Stimulated activated CD4-positive, alpha-beta T cell treated with anti-CD3 and anti-CD28 coated beads, Interleukin-2, amount 100 ng/mL, for 24 hours (primary cell): ENCODE data around the gene MACROD1.
A peak's percentile ranks its signal among the peaks of the same experiment; 100 is the strongest.
"Not testable (repeated sequence)": the region's sequence is repeated elsewhere in the genome, so short reads cannot be mapped to it uniquely, and the experiment has no call there.

ENCODE experiments used
- DNase-seq, 2 donors: peaks; one replicate each; pipeline ENCODE4 v3.0.0-alpha.2; 2020

MACROD1 gene

GRCh38 chr11:64185175-64185692, 19.3 kb upstream of the MACROD1 start:
- DNase-seq, result no peak

DNA sequence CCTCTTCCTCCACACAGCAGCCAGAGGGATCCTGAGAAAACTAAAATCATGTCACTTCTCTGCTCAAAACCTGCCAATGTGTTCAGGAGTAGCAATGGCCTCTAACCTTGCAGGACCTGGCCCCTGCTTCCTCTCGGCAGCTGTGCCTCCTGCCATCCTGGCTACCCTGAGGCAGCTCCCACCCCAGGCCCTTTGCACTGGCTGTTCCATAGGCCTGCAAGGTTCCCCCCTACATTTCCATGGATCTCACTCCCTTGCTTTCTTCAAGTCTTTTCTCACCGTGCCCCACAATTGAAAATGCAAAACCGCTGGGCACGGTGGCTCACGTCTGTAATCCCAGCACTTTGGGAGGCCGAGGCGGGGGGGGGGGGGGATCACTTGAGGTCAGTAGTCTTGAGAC, 18.0 kb upstream of the MACROD1 start:
- DNase-seq, result no peak

DNA sequence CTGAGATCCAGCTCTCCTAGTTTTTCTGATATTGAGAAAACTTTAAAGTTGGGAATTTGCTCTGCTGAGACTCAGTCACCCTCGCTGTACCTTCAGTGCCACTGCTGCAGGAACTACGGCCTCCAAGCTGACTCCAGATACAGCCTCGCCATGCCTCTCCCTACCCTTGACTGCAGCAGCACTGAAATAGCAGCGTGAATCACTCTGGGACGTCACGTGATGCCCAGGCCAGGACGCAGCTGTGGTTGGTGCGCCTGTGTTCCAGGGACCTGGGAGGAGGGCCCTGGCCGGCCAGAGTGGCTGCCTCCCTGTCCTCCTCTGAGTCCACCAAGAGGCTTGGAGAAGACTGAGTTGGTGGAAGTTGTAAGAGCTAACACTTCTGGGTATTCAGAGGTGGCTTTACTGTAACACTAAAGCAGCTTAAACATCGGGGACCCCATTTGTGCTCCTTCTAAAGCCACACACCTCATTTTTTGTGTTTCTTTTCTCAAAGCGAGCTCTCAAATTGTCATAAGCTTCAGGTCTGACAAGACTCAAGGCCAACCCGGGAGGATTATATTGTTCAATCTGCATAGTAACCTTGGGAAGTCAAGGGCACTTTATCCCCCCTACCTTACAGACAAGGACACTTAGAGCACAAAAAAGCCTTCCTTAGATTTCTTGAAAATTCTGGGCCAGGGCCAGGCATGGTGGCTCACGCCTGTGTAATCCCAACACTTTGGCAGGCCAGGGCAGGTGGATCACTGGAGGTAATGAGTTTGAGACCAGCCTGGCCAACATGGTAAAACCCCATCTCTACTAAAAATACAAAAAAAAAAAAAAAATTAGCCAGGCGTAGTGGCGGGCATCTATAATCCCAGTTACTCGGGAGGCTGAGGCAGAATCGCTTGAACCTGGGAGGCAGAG, 15.8 kb upstream of the MACROD1 start:
- DNase-seq, result peak; percentile 49 to 60

DNA sequence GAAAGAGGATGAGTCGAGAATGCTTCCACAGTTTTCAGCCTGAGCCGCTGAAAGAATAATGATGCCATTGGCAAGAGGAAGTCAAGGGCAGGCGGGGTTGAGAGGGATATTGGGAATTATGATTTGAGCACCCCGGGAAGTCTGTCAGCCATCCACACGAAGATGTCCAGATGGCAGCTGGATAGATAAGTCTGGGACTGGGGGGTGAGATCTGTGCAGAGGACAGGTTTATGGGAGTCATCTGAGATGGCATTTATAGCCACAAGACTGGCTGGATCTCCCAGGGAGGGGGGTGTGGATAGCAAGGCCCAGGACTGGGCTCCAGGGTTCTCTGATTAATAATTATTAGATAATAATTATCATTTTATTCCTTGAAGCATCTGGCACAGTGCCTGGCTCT, 15.0 kb upstream of the MACROD1 start:
- no peak for DNase-seq

DNA sequence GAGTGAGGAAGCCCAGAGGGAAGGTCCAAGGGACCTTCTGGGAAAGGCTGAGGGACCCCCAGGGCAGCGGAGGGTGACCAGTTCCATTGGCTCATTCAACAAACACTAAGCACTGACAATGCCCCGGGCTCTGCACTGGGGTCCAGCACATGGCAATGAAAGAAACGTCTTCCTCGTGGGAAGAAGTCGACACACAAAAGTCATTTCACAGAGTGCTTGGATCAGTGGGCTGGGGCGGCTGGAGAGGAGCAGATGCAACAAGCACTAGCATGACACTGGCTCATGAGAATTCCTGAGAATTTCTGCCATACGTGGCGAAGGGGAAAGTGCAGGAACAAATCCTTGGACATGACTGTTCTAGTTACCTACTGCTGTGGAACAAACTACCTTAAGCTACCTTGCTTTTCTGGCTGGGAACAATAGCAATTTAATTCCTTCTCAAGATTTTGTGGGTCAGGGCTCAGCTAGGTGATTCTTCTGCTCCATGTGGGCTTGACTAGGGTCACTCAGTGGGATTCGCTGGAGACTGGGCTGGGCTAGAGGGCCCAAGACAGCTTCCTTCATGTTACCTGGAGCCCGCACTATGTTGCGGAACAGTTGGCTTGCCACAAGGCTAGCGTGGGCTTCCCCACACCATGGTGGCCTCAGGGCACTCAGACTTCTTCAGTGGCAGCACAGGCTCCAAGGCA, 13.2 kb upstream of the MACROD1 start:
- no peak for DNase-seq

DNA sequence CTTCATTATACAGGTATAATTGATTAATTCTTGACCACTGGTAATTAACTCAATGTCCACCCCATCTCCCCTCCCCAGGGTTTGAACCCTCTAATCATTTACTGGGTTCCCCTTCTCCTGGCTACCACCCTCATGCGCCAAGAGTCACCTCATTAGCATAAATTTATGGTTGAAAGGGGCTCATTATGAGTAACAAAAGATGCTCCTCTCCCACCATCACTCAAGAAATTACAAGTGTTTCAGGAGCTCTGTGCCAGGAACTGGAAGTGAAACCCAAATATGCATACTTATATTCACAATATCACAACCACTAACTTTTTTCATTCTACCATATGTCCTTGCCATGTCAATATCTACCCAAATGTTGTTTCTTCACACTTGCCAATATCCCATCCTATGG, 12.3 kb upstream of the MACROD1 start:
- DNase-seq, result no peak

DNA sequence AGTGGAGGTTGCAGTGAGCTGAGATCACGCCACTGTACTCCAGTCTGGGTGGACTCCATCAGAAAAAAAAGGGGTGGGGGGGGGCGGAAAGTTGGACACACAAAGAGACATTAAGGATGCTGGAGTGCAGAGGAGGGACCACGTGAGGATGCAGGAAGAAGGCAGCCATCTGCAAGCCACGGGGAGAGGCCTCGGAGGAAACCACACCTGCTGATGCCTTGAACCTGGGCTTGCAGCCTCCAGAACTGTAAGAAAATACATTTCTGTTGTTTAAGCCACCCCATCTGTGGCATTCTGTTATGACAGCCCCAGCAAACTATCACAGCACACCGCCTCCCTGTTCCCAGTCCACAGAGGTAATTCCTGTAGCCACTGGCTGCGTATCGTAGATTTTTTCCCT, 10.8 kb upstream of the MACROD1 start:
- DNase-seq, result no peak

- DNase-seq, result no peak
Observed at GRCh38 chr11:64173616-64174355, 7.9 kb upstream of the MACROD1 start.

DNA sequence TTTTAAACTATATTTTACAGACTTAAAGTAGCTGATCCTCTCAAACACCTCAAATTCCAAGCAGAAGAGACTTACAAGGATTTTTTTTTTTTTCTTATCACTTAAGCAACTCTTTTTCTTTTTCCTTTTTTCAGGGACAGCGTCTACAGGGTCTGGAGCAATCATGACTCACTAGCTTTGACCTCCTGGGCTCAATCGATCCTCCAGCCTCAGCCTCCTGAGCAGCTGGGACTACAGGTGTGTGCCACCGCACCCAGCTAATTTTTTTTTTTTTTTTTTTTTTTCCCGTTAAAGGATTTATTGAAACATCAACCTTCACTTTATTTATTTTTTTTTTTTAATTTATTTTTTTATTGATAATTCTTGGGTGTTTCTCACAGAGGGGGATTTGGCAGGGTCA, 4.5 kb upstream of the MACROD1 start:
- DNase-seq, result no peak

GRCh38 chr11:64165481-64165841, 452 bp downstream of the MACROD1 start:
- peak in 1 of 2 donors; percentile 38 for DNase-seq

DNA sequence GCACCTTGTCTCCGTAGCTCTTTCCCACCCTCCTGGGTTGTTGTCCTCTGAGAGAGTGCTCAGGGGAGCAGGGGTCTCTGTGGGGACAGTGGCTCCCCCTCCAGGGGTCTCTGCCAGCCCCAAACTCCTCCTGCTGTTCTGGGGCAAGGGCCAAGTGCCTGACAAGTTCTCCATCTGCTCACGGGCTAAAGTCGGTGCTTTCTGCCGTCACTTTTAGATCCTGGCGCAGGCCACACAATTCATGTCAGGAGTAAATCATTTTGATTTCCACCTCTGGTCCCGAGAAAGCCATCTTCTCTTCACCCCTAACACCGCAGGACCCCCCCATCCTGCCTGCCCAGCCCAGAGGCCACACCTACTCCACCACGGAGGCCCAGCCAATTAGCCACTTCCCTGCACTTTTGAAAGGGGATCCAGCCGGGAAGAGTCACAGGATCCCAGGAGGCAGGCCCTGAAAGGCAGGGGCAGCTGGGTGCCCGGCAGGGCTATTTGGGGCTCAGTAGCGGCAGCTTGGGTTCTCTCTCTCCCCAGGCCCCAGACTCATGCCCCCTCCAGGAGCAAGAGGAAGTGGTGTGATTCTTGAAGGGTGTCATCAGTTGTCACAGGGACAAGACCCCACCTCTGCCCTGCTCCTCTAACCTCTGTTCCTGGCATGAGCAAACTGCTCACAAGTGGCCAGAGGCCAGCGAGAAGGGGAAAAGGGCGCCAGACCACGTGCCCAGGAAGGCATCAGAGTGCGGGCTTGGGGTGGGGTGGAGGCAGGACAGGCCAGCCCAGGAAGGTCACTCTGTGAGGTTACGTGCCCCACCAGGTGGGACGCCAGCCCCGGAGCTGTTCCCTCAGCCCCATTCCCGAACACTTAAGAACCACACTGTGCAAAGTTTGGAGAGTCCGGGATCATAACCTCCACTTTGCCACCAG, 1.3 kb downstream of the MACROD1 start:
- no peak for DNase-seq

GRCh38 chr11:64163951-64164350, 2.0 kb downstream of the MACROD1 start:
- no peak for DNase-seq

GRCh38 chr11:64162769-64163168, 3.1 kb downstream of the MACROD1 start:
- not testable (repeated sequence) for DNase-seq

- DNase-seq, result no peak
Observed at GRCh38 chr11:64161037-64161436, 4.9 kb downstream of the MACROD1 start.

GRCh38 chr11:64157631-64158394, 8.1 kb downstream of the MACROD1 start:
- DNase-seq, result no peak

- no peak for DNase-seq
Observed at GRCh38 chr11:64156235-64157011, 9.5 kb downstream of the MACROD1 start.

- no peak for DNase-seq
Observed at GRCh38 chr11:64153812-64154211, 12.1 kb downstream of the MACROD1 start.

- peak; percentile 79 to 81 for DNase-seq
Observed at GRCh38 chr11:64152841-64153691, 12.8 kb downstream of the MACROD1 start.

GRCh38 chr11:64151337-64151736, 14.6 kb downstream of the MACROD1 start:
- DNase-seq, result no peak
